Skeletal muscle cell (primary cell): ENCODE results near the gene ZNF43.
"Not testable (repeated sequence)": the region's sequence is repeated elsewhere in the genome, so short reads cannot be mapped to it uniquely, and the experiment has no call there.

Experiments used
- DNase-seq: peaks from one replicate; pipeline ENCODE4 v3.0.0-alpha.2; 2010; ENCODE audit warnings: low read depth
- H3K4me3 ChIP-seq: 2 replicates; pipeline ENCODE4 v1.5.1; 2011; ENCODE audit warnings: low read depth, mild to moderate bottlenecking, control low read depth, low read length, moderate library complexity

Gene ZNF43

DNA sequence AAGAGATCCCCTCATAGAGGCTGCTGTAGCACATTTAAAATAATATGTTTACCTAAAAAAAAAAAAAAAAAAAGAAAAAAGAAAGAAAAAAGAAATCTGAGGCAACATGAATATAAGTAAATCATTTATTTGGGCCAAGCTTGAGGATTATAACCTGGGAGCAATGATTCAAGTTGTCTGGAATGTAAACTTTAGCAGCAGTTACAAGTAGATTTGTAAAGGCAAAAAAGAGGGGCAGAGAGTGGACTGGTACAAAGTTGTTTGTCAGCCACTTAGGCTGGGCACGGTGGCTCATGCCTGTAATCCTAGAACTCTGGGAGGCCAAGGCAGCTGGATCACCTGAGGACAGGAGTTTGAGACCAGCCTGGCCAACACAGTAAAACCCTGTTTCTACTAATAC, 11.3 kb downstream of the ZNF43 start:
- H3K4me3 ChIP-seq, result no peak overlapping the region
- DNase-seq, result no peak

DNA sequence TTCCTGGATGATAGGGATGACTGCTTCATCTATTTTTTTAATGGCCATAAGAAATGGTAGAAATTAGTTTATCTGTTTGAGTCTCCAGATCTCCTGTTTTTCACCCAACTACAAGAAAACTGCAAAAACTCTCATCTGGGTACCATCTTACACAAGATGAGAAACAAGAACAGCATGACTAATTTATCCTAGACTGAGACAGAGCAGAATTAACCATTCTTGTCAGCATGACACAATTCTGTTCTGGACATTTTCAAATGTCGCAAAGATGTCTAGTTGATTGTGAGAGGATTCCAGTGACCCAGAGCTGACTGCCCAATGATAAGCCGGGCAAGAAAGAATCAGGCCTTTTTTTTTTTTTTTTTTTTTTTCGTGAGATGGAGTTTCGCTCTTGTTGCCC, 12.8 kb downstream of the ZNF43 start:
- no peak overlapping the region for H3K4me3 ChIP-seq
- DNase-seq, result no peak

GRCh38 chr19:21812448-21812847, 23.5 kb downstream of the ZNF43 start:
- no peak overlapping the region for H3K4me3 ChIP-seq
- DNase-seq, result no peak

DNA sequence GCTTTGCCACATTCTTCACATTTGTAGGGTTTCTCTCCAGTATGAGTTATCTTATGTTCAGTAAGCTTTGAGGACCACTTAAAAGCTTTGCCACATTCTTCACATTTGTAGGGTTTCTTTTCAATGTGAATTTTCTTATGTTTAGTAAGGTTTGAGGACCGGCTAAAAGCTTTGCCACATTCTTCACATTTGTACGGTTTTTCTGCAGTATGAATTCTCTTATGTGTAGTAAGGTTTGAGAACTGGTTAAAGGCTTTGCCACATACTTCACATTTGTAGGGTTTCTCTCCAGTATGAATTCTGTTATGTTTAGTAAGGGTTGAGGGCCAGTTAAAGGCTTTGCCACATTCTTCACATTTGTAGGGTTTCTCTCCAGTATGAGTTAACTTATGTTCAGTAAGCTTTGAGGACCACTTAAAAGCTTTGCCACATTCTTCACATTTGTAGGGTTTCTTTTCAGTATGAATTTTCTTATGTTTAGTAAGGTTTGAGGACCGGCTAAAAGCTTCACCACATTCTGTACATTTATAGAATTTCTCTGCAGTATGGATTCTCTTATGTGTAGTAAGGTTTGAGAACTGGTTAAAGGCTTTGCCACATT, 27.5 kb downstream of the ZNF43 start:
- not testable (repeated sequence) for DNase-seq, H3K4me3 ChIP-seq

GRCh38 chr19:21789466-21790085, 46.4 kb downstream of the ZNF43 start:
- no peak for DNase-seq
- no peak overlapping the region for H3K4me3 ChIP-seq

DNA sequence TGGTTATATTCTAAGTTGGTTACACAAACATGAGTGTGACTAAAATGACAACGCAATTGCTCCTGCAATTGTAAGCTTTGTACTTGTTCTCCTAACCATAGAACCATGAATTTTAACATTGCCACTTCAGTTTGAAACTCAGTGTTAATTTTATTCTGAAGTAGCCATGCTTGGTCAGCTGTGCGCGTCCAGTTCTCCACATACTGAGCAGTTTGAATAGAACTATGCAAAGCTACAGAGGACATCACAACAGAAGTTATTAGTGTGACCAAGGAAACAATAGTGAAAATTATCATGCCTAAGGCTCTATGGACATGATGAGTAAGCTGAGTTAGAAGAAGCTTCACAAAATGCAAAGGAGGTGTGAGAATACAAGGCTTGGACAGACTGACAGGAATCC, 49.0 kb downstream of the ZNF43 start:
- H3K4me3 ChIP-seq, result no peak overlapping the region
- DNase-seq, result no peak

- H3K4me3 ChIP-seq, DNase-seq: not testable (repeated sequence)
Measured at GRCh38 chr19:21775792-21776191, 60.2 kb downstream of the ZNF43 start.

DNA sequence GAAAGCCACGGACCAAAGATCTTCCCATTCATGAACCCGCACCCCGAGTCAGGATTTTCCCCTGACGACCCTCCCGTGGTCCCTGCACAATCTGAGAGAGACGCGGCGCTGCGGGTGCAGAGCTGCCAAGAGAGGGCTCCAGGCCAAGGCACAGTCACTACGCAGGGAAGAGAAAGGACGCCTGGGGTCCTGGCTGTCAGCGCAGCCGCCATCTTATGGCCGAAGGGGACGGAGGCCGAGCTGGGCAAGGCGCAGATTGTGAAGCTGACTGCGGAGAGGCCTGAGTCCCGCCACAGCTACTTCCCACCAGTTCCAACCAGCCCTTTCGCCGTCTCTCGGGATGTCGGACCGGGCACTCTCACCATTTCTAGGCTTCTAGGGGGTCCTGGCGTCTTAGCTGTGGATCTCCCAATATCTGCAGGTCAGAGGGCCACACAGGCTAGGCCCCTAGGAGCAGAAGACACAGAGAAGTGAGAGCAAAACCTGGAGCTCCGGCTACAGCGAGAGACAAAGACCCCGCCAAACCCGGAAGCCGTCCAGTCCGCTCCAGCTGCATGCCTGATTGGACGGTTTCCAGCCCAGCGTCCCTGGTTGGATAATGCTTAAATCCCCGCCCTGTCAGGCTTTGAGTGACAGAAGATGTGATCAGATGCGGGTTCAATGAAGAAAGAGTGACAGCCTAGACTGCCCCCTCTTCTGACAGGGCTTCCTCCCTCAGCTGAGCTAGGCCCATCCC, 68.7 kb downstream of the ZNF43 start, which contains the start of gene ZNF100:
ZNF100 (minus strand) TSS at position 515 of the 736 bp plus-strand sequence; CDS start at position 365, 150 bp downstream.
- DNase-seq, result peak; percentile 61
- H3K4me3 ChIP-seq, result peak within 1 kb of the TSS; percentile 88

- H3K4me3 ChIP-seq, result peak overlapping the region; percentile 88
- not testable (repeated sequence) for DNase-seq
Measured at GRCh38 chr19:21766705-21767064, 69.3 kb downstream of the ZNF43 start.

DNA sequence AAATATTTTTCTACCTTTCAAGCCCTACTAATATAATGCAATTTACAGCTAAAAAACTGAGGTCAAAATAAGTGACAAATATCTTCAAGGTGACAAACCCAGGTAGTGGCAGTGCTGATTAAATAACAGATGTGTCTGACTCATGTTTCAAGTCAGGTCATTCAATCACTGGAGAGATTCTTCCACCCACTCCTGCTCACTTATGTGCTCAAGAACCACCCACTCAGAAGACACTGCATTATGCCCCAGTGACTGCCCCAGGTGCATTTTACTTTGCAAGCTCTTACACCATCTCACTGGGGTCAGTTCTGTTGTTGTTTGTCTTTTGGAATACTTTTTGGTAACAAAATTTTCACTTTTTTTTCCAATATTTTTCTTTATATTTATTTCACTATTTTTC, 70.8 kb downstream of the ZNF43 start:
- H3K4me3 ChIP-seq, result no peak overlapping the region
- no peak for DNase-seq

DNA sequence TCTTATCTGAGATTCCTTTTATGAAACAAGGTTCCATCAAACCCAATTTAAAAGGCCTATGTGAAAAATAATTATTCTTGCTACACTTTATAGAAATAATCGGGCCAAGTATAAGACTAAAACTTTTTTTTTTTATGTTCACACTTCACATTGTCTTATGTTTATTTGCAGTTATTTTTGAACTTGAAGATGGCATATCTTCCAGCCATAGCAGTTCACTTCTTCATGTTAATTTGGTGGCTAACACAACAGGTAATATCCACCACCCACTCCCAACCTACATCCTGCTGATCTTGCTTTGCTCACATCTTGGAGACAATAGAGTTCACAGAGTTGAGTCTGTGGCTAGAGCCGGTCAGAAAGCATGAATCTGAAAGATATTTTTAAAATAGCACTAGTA, 74.4 kb downstream of the ZNF43 start:
- DNase-seq, result not testable (repeated sequence)

DNA sequence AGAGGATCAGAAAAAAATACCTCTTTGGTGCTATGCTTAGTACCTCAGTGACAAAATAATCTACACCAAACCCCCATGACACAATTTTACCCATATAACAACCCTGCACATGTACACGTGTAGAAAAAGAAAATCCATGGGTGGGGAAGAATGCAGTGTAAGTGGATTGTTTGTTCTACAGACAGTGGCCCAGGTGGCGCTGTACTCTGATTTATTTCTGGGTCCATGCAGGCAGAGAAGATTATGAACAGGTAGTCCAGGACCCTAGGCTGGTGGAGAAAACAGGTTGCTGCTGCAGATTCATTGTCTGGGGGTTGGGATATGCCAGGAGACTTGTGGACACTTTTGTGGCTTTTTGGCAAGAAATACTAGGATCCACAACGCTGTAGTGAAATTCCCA, 77.7 kb downstream of the ZNF43 start:
- H3K4me3 ChIP-seq, result no peak overlapping the region
- no peak for DNase-seq

More for the DNA sequence above, 74.4 kb downstream of the ZNF43 start:
- not testable (repeated sequence) for H3K4me3 ChIP-seq

GRCh38 chr19:21755555-21755954, 80.4 kb downstream of the ZNF43 start:
- not testable (repeated sequence) for H3K4me3 ChIP-seq, DNase-seq
